LNCaP clone FGC (cell line): ENCODE data around the gene WFDC6.

Experiments used
- DNase-seq: peaks from one replicate; pipeline ENCODE4 v3.0.0-alpha.2; 2011; ENCODE audit warnings: low read depth
- H3K4me3 ChIP-seq: 2 replicates; pipeline ENCODE4 v1.5.1; 2011; ENCODE audit warnings: mild to moderate bottlenecking, low read depth, low read length, control low read depth
- TF ChIP-seq, protein P1 (sequence below): IDR thresholded peaks from 2 replicates; pipeline ENCODE4 v1.5.1; 2012; ENCODE audit warnings: mild to moderate bottlenecking; ENCODE audit not compliant: control insufficient read depth, insufficient read depth; ENCODE audit errors: extremely low read depth

WFDC6 gene

DNA sequence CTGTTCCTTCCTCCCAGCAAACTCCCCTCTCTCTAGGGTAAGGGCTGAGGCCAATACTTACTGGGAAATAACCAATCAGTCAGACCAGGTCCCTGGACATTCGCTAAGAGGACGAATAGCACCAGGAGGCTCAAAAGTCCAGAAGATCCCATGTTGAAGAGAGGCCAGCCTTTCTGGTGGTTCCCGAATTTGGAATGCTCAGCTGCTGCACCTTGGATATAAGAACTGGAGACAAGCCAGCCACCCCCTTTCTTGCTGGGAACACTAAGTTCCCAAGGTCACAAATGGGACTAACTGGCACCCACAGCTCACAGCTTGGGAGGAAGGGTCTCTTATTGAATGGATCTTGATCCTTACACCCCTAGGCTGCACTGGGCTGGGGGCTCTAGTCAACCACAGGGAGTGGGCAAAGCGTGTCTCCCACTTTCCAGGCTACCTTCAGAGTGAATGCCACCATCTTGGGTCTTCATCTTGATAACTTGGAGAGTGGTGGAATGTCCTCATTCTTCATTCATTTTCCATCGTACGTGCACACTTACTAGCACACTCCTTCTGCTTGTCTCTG lies 8.0 kb upstream of the WFDC6 start, which contains the start of gene EPPIN:
EPPIN (minus strand) TSS at position 196 of the 565 bp plus-strand sequence; CDS start at position 152, 44 bp downstream.
- TF ChIP-seq, protein P1, sequence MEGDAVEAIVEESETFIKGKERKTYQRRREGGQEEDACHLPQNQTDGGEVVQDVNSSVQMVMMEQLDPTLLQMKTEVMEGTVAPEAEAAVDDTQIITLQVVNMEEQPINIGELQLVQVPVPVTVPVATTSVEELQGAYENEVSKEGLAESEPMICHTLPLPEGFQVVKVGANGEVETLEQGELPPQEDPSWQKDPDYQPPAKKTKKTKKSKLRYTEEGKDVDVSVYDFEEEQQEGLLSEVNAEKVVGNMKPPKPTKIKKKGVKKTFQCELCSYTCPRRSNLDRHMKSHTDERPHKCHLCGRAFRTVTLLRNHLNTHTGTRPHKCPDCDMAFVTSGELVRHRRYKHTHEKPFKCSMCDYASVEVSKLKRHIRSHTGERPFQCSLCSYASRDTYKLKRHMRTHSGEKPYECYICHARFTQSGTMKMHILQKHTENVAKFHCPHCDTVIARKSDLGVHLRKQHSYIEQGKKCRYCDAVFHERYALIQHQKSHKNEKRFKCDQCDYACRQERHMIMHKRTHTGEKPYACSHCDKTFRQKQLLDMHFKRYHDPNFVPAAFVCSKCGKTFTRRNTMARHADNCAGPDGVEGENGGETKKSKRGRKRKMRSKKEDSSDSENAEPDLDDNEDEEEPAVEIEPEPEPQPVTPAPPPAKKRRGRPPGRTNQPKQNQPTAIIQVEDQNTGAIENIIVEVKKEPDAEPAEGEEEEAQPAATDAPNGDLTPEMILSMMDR: no peak
- no peak for DNase-seq
- no peak within 1 kb of the TSS for H3K4me3 ChIP-seq

DNA sequence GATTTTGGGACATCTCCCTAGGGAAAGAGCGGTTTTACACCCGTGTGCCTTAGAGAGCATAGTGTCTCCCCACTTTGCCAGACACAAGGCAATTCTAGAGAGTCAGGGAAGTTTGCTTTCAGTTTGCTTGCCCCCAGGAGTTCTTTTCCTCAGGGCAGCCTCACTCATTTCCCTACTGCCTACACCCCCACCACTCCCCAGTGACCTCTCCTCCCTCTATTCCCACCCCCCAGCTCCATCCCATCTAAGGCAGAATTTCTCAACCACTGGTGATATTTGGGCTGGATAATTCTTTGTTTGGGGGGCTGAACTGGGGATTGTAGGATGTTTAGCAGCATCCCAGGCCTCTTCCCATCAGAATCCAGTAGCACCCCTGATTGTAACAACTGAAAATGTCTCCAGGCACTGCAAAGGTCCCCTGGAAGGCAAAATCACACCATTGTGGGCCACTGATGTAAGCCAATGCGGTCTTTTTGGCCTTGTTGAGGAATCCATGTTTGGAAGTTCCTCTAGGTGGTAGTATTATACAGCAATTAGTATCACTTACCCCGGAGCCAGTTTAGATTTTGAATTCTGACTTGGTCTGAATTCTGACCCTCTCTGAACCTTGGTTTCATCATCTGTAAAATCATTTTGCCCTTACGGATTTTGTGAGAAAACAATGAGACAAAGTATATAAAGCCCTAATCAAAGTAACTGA lies 6.6 kb upstream of the WFDC6 start:
- TF ChIP-seq, protein P1: peak; percentile 60
- no peak for DNase-seq
- no peak overlapping the region for H3K4me3 ChIP-seq

DNA sequence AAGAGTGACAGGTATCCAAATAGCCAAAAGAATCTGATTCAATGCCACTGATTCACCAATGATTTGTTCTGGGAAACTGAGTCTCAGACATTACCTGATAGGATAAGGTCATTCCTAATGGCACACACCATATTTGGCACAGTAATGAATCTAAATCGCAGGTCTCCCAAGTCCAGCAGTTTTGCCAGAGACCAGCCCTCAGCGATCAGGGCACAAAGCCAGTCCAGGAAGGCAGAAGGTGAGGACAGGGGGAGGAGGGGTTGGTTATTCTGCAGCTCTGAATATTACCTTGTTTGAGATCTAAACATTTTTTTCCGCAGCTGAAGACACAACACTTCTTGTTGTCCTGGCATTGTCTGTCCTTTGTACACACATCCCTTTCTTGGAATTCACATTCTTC lies 6.1 kb upstream of the WFDC6 start:
- no peak for DNase-seq
- H3K4me3 ChIP-seq: no peak overlapping the region
- TF ChIP-seq, protein P1: no peak

DNA sequence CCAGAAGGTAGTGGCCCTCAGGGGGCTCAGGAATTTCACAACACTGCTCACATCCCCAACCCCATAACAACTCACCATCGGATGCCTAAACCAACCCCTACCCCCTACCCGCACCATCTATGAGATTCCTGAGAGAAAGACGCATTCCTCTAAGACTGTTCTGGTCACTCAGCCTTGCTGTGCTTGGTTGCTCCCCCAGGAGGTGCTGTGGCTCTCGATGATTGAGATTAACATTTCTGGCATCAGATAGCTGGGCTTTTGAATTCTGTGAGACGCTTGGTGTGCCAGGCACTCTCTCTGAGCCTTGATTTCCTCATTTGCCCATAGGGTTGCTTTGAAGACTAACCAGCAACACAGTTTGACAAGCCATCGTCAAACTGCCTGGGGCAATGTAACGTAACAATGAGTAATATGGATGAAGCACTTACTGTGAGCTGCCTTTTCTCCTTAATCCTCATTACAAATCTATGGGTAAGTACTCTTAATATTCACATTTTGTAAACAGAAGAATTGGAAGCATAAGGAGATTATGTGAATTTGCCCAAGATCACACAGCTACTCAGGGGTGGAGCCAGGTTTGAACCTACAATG lies 978 bp downstream of the WFDC6 start:
- DNase-seq: no peak
- H3K4me3 ChIP-seq: no peak overlapping the region

DNA sequence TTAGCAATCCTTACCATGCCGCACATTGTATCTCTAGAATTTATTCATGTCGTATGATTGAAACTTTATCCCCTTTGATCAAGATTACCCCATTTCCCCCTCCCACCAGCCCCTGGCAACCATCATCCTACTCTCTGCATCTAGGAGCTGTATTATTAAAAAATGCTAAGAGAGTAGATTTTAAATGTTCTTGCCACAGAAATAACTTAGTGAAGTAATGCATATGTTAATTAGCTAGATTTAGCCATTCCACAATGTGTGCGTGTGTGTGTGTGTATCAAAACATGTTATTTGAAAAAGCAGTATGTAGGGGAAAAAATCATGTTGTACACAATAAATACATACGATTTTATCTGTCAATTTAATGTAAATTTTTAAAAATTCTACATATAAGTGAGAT lies 12.0 kb downstream of the WFDC6 start:
- TF ChIP-seq, protein P1: no peak
- DNase-seq: no peak
- H3K4me3 ChIP-seq: no peak overlapping the region

More for the DNA sequence above, 978 bp downstream of the WFDC6 start:
- TF ChIP-seq, protein P1: no peak

DNA sequence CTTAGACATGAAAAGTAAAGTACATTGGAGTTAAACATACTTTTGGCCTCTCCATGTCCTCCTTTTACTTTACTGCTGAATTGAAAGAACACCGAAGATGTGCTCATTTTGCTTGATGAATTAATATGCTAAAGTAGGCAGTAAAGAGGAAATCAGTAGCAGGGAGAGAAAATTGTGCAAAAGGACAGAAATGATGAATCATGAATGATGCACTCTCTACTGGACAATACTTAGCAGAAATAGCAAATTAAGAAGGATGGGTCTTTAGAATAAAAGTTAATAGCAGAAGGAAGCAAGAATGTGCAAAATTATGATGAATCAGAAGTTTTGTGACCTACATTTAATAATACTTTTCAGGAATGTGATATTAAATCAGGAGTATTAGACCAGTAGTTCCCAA lies 15.5 kb downstream of the WFDC6 start:
- no peak overlapping the region for H3K4me3 ChIP-seq
- TF ChIP-seq, protein P1: no peak
- DNase-seq: no peak
